ENCODE measurements around the gene MAP2K6. TPM values are rescaled to one million over a fixed set of nuclear protein-coding genes. Genes with fewer than 3 reads are reported as not detected.

MAP2K6 gene
- total and polyA plus RNA-seq, 4 experiments from 2014 or later, result 14.5 to 21.3 (median 17.4) TPM

- Mint-ChIP-seq H3K27ac (no peak overlapping the region), H3K4me1 (peaks cover 0 to 6% (median 4%) of the 10 kb centered on the region in 4 donors), H3K36me3 (no peaks in the 10 kb centered on the region), H3K4me3 (no peak overlapping the region), H3K9me3 (peaks cover 0 to 2% (median 0%) of the 10 kb centered on the region in 8 donors), H3K27me3 (peaks cover 2 to 9% of the 10 kb centered on the region in 2 donors)
- H3K9me3 ChIP-seq (ENCODE audit: control insufficient read depth in 1 of 2, low read length in 2 of 2), result no peaks in the 10 kb centered on the region
- DNase-seq, result no peak
- H3K27me3 ChIP-seq (ENCODE audit: insufficient read depth, low read length), result no peaks in the 10 kb centered on the region
- no peaks in the 10 kb centered on the region for H3K36me3 ChIP-seq (ENCODE audit: insufficient read depth, low read length)
- H3K4me1 ChIP-seq (ENCODE audit: insufficient read depth, low read length), result no peaks in the 10 kb centered on the region
- intact Hi-C loops (cut with micrococcal nuclease), result loop anchor here (5.0 kb wide), 2 partner anchors 987 to 1067 kb away; no protein-coding TSS in a partner anchor
- no peak overlapping the region for H3K4me3 ChIP-seq (ENCODE audit: low read length in 2 of 2)
- CTCF ChIA-PET (ENCODE audit: partially characterized antibody), result no interaction called here
- POLR2A ChIA-PET (ENCODE audit: partially characterized antibody), result no interaction called here
- H3K27ac ChIP-seq (ENCODE audit: low read depth, low read length), result no peak overlapping the region
These were observed 150.9 kb downstream of the MAP2K6 start for GRCh38 chr17:69565447-69565846.

- POLR2A ChIA-PET (ENCODE audit: partially characterized antibody), result no interaction called here
- no peak overlapping the region for H3K4me3 Mint-ChIP-seq
- peaks cover 0 to 6% (median 4%) of the 10 kb centered on the region in 4 donors for H3K4me1 Mint-ChIP-seq
- H3K27ac Mint-ChIP-seq, result no peak overlapping the region
- H3K36me3 ChIP-seq (ENCODE audit: insufficient read depth, low read length), result no peaks in the 10 kb centered on the region
- no peak overlapping the region for H3K27ac ChIP-seq (ENCODE audit: low read depth, low read length)
- CTCF ChIA-PET (ENCODE audit: partially characterized antibody), result no interaction called here
- intact Hi-C loops (cut with micrococcal nuclease), result loop anchor here (5.0 kb wide), 2 partner anchors 985 to 1065 kb away; no protein-coding TSS in a partner anchor
- no peaks in the 10 kb centered on the region for H3K27me3 ChIP-seq (ENCODE audit: insufficient read depth, low read length)
- no peaks in the 10 kb centered on the region for H3K4me1 ChIP-seq (ENCODE audit: insufficient read depth, low read length)
- H3K36me3 Mint-ChIP-seq, result no peaks in the 10 kb centered on the region
- H3K9me3 Mint-ChIP-seq, result peaks cover 0 to 2% (median 0%) of the 10 kb centered on the region in 8 donors
- peaks cover 2 to 17% of the 10 kb centered on the region in 2 donors for H3K27me3 Mint-ChIP-seq
- H3K4me3 ChIP-seq (ENCODE audit: low read length in 2 of 2), result no peak overlapping the region
- DNase-seq, result no peak
- no peaks in the 10 kb centered on the region for H3K9me3 ChIP-seq (ENCODE audit: control insufficient read depth in 1 of 2, low read length in 2 of 2)
These were observed 152.6 kb downstream of the MAP2K6 start for GRCh38 chr17:69567130-69567529.

- Mint-ChIP-seq H3K9me3 (no peaks in the 10 kb centered on the region), H3K27ac (no peak overlapping the region), H3K36me3 (no peaks in the 10 kb centered on the region), H3K27me3 (peaks cover 2 to 11% of the 10 kb centered on the region in 2 donors), H3K4me1 (peaks cover 0 to 4% (median 4%) of the 10 kb centered on the region in 4 donors), H3K4me3 (no peak overlapping the region)
- Histone ChIP-seq H3K27me3 (ENCODE audit: insufficient read depth, low read length) (no peaks in the 10 kb centered on the region), H3K4me3 (ENCODE audit: low read length in 2 of 2) (no peak overlapping the region), H3K9me3 (ENCODE audit: control insufficient read depth in 1 of 2, low read length in 2 of 2) (no peaks in the 10 kb centered on the region), H3K4me1 (ENCODE audit: insufficient read depth, low read length) (no peaks in the 10 kb centered on the region), H3K36me3 (ENCODE audit: insufficient read depth, low read length) (no peaks in the 10 kb centered on the region), H3K27ac (ENCODE audit: low read depth, low read length) (no peak overlapping the region)
- ChIA-PET POLR2A (ENCODE audit: partially characterized antibody) (no interaction called here), CTCF (ENCODE audit: partially characterized antibody) (no interaction called here)
- no peak for DNase-seq
- intact Hi-C loops (cut with micrococcal nuclease), result no loop called here
These were observed 158.2 kb downstream of the MAP2K6 start for GRCh38 chr17:69572747-69573146.

DNA sequence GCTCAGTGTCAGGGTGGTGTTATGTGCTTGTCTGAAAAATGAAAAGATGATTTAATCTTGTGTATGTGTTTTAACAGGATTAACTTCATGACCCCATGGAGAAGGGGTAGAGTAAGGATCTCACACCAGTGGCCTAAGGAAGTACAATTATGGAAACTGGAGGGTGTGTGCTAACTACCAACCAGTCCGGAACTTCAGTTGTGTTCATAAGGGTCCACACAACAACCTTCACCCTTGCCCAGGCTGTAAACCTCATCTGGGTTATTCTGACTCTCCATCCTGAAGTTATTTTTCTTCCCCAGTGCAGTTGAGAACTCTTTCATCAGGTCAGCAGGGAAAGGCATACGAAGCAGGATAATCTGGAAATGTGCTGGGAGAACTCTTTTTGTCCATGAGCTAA, 158.9 kb downstream of the MAP2K6 start:
- Histone ChIP-seq H3K9me3 (ENCODE audit: control insufficient read depth in 1 of 2, low read length in 2 of 2) (no peaks in the 10 kb centered on the region), H3K4me1 (ENCODE audit: insufficient read depth, low read length) (no peaks in the 10 kb centered on the region), H3K27ac (ENCODE audit: low read depth, low read length) (no peak overlapping the region), H3K4me3 (ENCODE audit: low read length in 2 of 2) (no peak overlapping the region), H3K36me3 (ENCODE audit: insufficient read depth, low read length) (no peaks in the 10 kb centered on the region), H3K27me3 (ENCODE audit: insufficient read depth, low read length) (no peaks in the 10 kb centered on the region)
- ChIA-PET POLR2A (ENCODE audit: partially characterized antibody) (no interaction called here), CTCF (ENCODE audit: partially characterized antibody) (no interaction called here)
- Mint-ChIP-seq H3K27me3 (peaks cover 2 to 11% of the 10 kb centered on the region in 2 donors), H3K4me1 (peaks cover 0 to 4% (median 4%) of the 10 kb centered on the region in 4 donors), H3K4me3 (no peak overlapping the region), H3K27ac (peak overlapping the region in 1 of 7 donors; percentile 23), H3K36me3 (no peaks in the 10 kb centered on the region), H3K9me3 (no peaks in the 10 kb centered on the region)
- intact Hi-C loops (cut with micrococcal nuclease), result no loop called here
- DNase-seq, result no peak

- DNase-seq, result no peak
- H3K4me1 Mint-ChIP-seq, result no peaks in the 10 kb centered on the region
- H3K4me3 Mint-ChIP-seq, result no peak overlapping the region
- Histone ChIP-seq H3K27me3 (ENCODE audit: insufficient read depth, low read length) (no peaks in the 10 kb centered on the region), H3K27ac (ENCODE audit: low read depth, low read length) (no peak overlapping the region), H3K4me1 (ENCODE audit: insufficient read depth, low read length) (no peaks in the 10 kb centered on the region), H3K9me3 (ENCODE audit: control insufficient read depth in 1 of 2, low read length in 2 of 2) (no peaks in the 10 kb centered on the region), H3K36me3 (ENCODE audit: insufficient read depth, low read length) (no peaks in the 10 kb centered on the region), H3K4me3 (ENCODE audit: low read length in 2 of 2) (no peak overlapping the region)
- no peaks in the 10 kb centered on the region for H3K9me3 Mint-ChIP-seq
- no peak overlapping the region for H3K27ac Mint-ChIP-seq
- ChIA-PET POLR2A (ENCODE audit: partially characterized antibody) (no interaction called here), CTCF (ENCODE audit: partially characterized antibody) (no interaction called here)
- H3K36me3 Mint-ChIP-seq, result no peaks in the 10 kb centered on the region
- intact Hi-C loops (cut with micrococcal nuclease), result no loop called here
- H3K27me3 Mint-ChIP-seq, result peaks cover 3 to 11% of the 10 kb centered on the region in 2 donors
These were observed 160.0 kb downstream of the MAP2K6 start for GRCh38 chr17:69574257-69575197.

GRCh38 chr17:69575346-69575761, 160.9 kb downstream of the MAP2K6 start:
- H3K27ac ChIP-seq (ENCODE audit: low read depth, low read length), result no peak overlapping the region
- Mint-ChIP-seq H3K9me3 (no peaks in the 10 kb centered on the region), H3K4me3 (no peak overlapping the region), H3K27me3 (peaks cover 10 to 18% of the 10 kb centered on the region in 2 donors), H3K27ac (no peak overlapping the region), H3K36me3 (no peaks in the 10 kb centered on the region), H3K4me1 (no peaks in the 10 kb centered on the region)
- intact Hi-C loops (cut with micrococcal nuclease), result no loop called here
- ChIA-PET CTCF (ENCODE audit: partially characterized antibody) (no interaction called here), POLR2A (ENCODE audit: partially characterized antibody) (no interaction called here)
- H3K4me1 ChIP-seq (ENCODE audit: insufficient read depth, low read length), result no peaks in the 10 kb centered on the region
- no peaks in the 10 kb centered on the region for H3K27me3 ChIP-seq (ENCODE audit: insufficient read depth, low read length)
- no peaks in the 10 kb centered on the region for H3K36me3 ChIP-seq (ENCODE audit: insufficient read depth, low read length)
- H3K9me3 ChIP-seq (ENCODE audit: control insufficient read depth in 1 of 2, low read length in 2 of 2), result no peaks in the 10 kb centered on the region
- no peak for DNase-seq
- H3K4me3 ChIP-seq (ENCODE audit: low read length in 2 of 2), result no peak overlapping the region

GRCh38 chr17:69577098-69577497, 162.6 kb downstream of the MAP2K6 start:
- intact Hi-C loops (cut with micrococcal nuclease), result no loop called here
- peaks cover 10% of the 10 kb centered on the region for H3K27me3 ChIP-seq (ENCODE audit: insufficient read depth, low read length)
- Mint-ChIP-seq H3K9me3 (peaks cover 0 to 2% (median 0%) of the 10 kb centered on the region in 8 donors), H3K27ac (no peak overlapping the region), H3K36me3 (no peaks in the 10 kb centered on the region), H3K27me3 (peaks cover 10 to 13% of the 10 kb centered on the region in 2 donors), H3K4me3 (no peak overlapping the region), H3K4me1 (peaks cover 3 to 7% (median 5%) of the 10 kb centered on the region in 4 donors)
- H3K36me3 ChIP-seq (ENCODE audit: insufficient read depth, low read length), result no peaks in the 10 kb centered on the region
- H3K4me1 ChIP-seq (ENCODE audit: insufficient read depth, low read length), result peaks cover 6% of the 10 kb centered on the region
- POLR2A ChIA-PET (ENCODE audit: partially characterized antibody), result no interaction called here
- CTCF ChIA-PET (ENCODE audit: partially characterized antibody), result no interaction called here
- no peak overlapping the region for H3K4me3 ChIP-seq (ENCODE audit: low read length in 2 of 2)
- H3K9me3 ChIP-seq (ENCODE audit: control insufficient read depth in 1 of 2, low read length in 2 of 2), result no peaks in the 10 kb centered on the region
- no peak overlapping the region for H3K27ac ChIP-seq (ENCODE audit: low read depth, low read length)
- DNase-seq, result no peak
